SU-DHL-6 (cell line): ENCODE measurements around the gene GPRC5B.

Experiments
- H2AFZ ChIP-seq: fragments of 200-600 bp; sonication (generic); 2 replicates; pipeline ENCODE4 v1.6.1; 2014; ENCODE audit warnings: low read depth, mild to moderate bottlenecking, moderate library complexity, mixed read lengths, antibody characterized with exemption, low read length; ENCODE audit not compliant: severe bottlenecking
- H3F3A ChIP-seq: fragments of 200-600 bp; shearing (Covaris generic); 2 replicates; pipeline ENCODE4 v1.6.0; 2016; ENCODE audit warnings: antibody characterized with exemption, mild to moderate bottlenecking; ENCODE audit not compliant: insufficient read depth
- H3K27ac ChIP-seq: fragments of 200-600 bp; sonication (generic); 2 replicates; pipeline ENCODE4 v1.5.1; 2016; ENCODE audit warnings: low read depth, mild to moderate bottlenecking, low read length, moderate library complexity, mixed read lengths
- H3K27me3 ChIP-seq: fragments of 200-600 bp; sonication (generic), shearing (Covaris generic); 2 replicates; pipeline ENCODE4 v1.6.0; 2014; ENCODE audit warnings: mild to moderate bottlenecking, low read length
- H3K36me3 ChIP-seq: fragments of 200-600 bp; sonication (generic); 2 replicates; pipeline ENCODE4 v1.6.1; 2014; ENCODE audit warnings: mild to moderate bottlenecking, low read length, mixed read lengths
- H3K4me2 ChIP-seq: fragments of 300-600, 200-600 bp; shearing (Covaris generic), sonication (generic); 2 replicates; pipeline ENCODE4 v1.6.0; 2014; ENCODE audit warnings: low read length, low read depth, mild to moderate bottlenecking; ENCODE audit not compliant: poor library complexity, severe bottlenecking
- H3K4me3 ChIP-seq: fragments of 200-600 bp; sonication (generic); 2 replicates; pipeline ENCODE4 v1.5.1; 2014; ENCODE audit warnings: antibody characterized with exemption, low read length, mild to moderate bottlenecking, mixed read lengths; ENCODE audit not compliant: insufficient read depth, poor library complexity, severe bottlenecking
- H3K79me2 ChIP-seq: fragments of 200-600 bp; sonication (generic); 2 replicates; pipeline ENCODE4 v1.6.1; 2014; ENCODE audit warnings: mild to moderate bottlenecking, low read length, moderate library complexity; ENCODE audit not compliant: insufficient read depth
- H3K9ac ChIP-seq: fragments of 200-600 bp; sonication (generic); 2 replicates; pipeline ENCODE4 v1.7.0; 2014; ENCODE audit warnings: mild to moderate bottlenecking, low read length
- H3K9me2 ChIP-seq: fragments of 200-600 bp; sonication (generic); replicated peaks from 2 replicates; pipeline ENCODE4 v1.6.1; 2014; ENCODE audit warnings: low read length; ENCODE audit not compliant: insufficient read depth
- H3K9me3 ChIP-seq: fragments of 200-600 bp; sonication (generic); 2 replicates; pipeline ENCODE4 v1.6.1; 2014; ENCODE audit warnings: low read length, mixed read lengths; ENCODE audit not compliant: insufficient read depth
- H4K20me1 ChIP-seq: fragments of 200-600 bp; sonication (generic); 2 replicates; pipeline ENCODE4 v1.6.1; 2014; ENCODE audit warnings: low read depth, mild to moderate bottlenecking, antibody characterized with exemption, low read length, moderate library complexity, mixed read lengths
- EZH2phosphoT487 ChIP-seq: fragments of 200-600 bp; sonication (generic), shearing (Covaris generic); conservative IDR thresholded peaks from 2 replicates; pipeline ENCODE4 v1.6.1; 2018; ENCODE audit warnings: mild to moderate bottlenecking, antibody characterized with exemption, low read length, moderate library complexity, mixed read lengths
- TF ChIP-seq, protein P1 (sequence below): fragments of 200-600 bp; sonication (generic); IDR thresholded peaks from one replicate; pipeline ENCODE4 v1.5.1; 2017; ENCODE audit warnings: antibody characterized with exemption, mild to moderate bottlenecking, low read length, moderate library complexity; ENCODE audit not compliant: insufficient read depth, poor library complexity, severe bottlenecking

GPRC5B gene

GRCh38 chr16:19872935-19873334, 11.7 kb downstream of the GPRC5B start:
- Histone ChIP-seq H3K27ac (no peak overlapping the region), H3K79me2 (no peaks in the 10 kb centered on the region), H3K27me3 (no peaks in the 10 kb centered on the region), H3F3A (no peaks in the 10 kb centered on the region), H3K9me2 (no peaks in the 10 kb centered on the region), H3K9me3 (no peaks in the 10 kb centered on the region), H3K9ac (no peak overlapping the region), H2AFZ (no peak overlapping the region), H3K4me2 (no peak overlapping the region), H3K36me3 (no peaks in the 10 kb centered on the region), H4K20me1 (no peaks in the 10 kb centered on the region), H3K4me3 (no peak overlapping the region)
- TF ChIP-seq EZH2phosphoT487: no peak
- TF ChIP-seq, protein P1, sequence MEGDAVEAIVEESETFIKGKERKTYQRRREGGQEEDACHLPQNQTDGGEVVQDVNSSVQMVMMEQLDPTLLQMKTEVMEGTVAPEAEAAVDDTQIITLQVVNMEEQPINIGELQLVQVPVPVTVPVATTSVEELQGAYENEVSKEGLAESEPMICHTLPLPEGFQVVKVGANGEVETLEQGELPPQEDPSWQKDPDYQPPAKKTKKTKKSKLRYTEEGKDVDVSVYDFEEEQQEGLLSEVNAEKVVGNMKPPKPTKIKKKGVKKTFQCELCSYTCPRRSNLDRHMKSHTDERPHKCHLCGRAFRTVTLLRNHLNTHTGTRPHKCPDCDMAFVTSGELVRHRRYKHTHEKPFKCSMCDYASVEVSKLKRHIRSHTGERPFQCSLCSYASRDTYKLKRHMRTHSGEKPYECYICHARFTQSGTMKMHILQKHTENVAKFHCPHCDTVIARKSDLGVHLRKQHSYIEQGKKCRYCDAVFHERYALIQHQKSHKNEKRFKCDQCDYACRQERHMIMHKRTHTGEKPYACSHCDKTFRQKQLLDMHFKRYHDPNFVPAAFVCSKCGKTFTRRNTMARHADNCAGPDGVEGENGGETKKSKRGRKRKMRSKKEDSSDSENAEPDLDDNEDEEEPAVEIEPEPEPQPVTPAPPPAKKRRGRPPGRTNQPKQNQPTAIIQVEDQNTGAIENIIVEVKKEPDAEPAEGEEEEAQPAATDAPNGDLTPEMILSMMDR: no peak

DNA sequence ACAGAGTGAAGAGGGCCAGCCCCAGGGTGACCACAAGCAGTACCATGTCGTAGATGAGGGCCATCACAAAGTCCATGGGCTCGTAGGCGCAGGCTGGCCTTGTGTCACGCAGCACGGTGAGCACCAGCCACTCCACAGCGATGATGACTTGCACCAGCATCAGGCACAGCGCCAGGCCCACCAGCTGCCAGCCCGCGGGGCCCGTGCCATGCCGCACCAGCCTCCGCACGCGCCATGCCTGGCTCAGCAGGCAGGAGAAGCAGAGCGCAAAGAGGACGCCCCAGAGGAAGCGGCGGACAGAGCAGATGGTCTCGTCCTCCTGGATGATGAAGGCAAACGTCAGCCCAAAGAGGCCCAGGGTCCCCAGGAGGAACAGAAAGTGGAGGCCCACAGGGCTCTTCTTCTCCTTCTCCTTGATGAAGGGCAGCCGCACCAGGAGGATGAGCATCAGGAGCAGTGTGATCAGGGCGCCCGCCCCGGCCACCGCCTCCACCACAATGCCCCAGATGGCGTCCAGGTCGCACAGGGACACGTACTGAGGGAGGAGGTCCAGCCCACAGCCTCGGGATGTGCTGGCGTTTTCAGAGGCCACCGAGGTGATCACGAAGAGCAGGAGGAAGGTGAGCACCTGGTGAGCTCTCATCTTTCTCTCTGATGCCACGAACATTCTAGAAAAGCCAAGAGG, 12.3 kb downstream of the GPRC5B start:
- H2AFZ ChIP-seq: no peak overlapping the region
- H3K4me2 ChIP-seq: no peak overlapping the region
- H3K9ac ChIP-seq: no peak overlapping the region
- H3K9me2 ChIP-seq: no peaks in the 10 kb centered on the region
- H3K4me3 ChIP-seq: no peak overlapping the region
- H3K27me3 ChIP-seq: no peaks in the 10 kb centered on the region
- TF ChIP-seq, protein P1: no peak
- no peak for TF ChIP-seq EZH2phosphoT487
- H3F3A ChIP-seq: no peaks in the 10 kb centered on the region
- no peaks in the 10 kb centered on the region for H4K20me1 ChIP-seq
- no peaks in the 10 kb centered on the region for H3K9me3 ChIP-seq
- H3K79me2 ChIP-seq: no peaks in the 10 kb centered on the region
- H3K27ac ChIP-seq: no peak overlapping the region
- no peaks in the 10 kb centered on the region for H3K36me3 ChIP-seq

- no peaks in the 10 kb centered on the region for H4K20me1 ChIP-seq
- no peaks in the 10 kb centered on the region for H3K27me3 ChIP-seq
- H3K79me2 ChIP-seq: no peaks in the 10 kb centered on the region
- no peaks in the 10 kb centered on the region for H3F3A ChIP-seq
- H3K36me3 ChIP-seq: no peaks in the 10 kb centered on the region
- H3K9ac ChIP-seq: no peak overlapping the region
- H3K4me2 ChIP-seq: no peak overlapping the region
- TF ChIP-seq EZH2phosphoT487: no peak
- TF ChIP-seq, protein P1: no peak
- no peak overlapping the region for H3K4me3 ChIP-seq
- H2AFZ ChIP-seq: no peak overlapping the region
- no peaks in the 10 kb centered on the region for H3K9me3 ChIP-seq
- H3K27ac ChIP-seq: no peak overlapping the region
- H3K9me2 ChIP-seq: no peaks in the 10 kb centered on the region
Observed at GRCh38 chr16:19871721-19872120, 12.9 kb downstream of the GPRC5B start.
